ENCODE results near the gene IGSF9. TPM values are rescaled to one million over a fixed set of nuclear protein-coding genes. Genes with fewer than 3 reads are reported as not detected.

The IGSF9 gene
- total and polyA plus RNA-seq, 2 experiments from 2014 or later: 10.3 to 27.6 TPM

DNA sequence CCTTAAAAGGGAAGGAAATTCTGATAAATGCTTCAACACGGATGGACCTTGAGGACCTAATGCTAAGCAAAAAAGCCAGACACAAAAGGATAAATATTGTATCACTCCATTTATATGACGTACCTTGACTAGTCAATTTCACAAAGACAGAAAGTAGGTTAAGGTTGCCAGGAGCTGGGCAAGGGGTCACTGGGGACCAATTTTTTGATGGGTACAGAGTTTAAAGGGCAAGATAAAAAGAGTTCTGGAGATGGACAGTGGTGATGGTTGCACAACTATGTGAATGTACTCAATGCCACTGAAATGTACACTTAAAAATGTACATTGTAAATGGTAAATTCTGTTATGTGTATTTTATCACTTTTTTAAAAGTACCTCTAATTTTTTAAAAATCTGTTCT, 40.7 kb upstream of the IGSF9 start:
- H4K20me1 ChIP-seq (replicated peaks; ENCODE audit: insufficient read depth): no peaks in the 10 kb centered on the region
- no peak overlapping the region for H3K4me3 Mint-ChIP-seq
- no peak for TF ChIP-seq STAT1 (IDR thresholded peaks at IDR 0.05; ENCODE audit: unreplicated experiment)
- TF ChIP-seq CREB1 (CRISPR knock-in tag; IDR thresholded peaks at IDR 0.05; ENCODE audit: low read depth): no peak
- TF ChIP-seq, protein P1, sequence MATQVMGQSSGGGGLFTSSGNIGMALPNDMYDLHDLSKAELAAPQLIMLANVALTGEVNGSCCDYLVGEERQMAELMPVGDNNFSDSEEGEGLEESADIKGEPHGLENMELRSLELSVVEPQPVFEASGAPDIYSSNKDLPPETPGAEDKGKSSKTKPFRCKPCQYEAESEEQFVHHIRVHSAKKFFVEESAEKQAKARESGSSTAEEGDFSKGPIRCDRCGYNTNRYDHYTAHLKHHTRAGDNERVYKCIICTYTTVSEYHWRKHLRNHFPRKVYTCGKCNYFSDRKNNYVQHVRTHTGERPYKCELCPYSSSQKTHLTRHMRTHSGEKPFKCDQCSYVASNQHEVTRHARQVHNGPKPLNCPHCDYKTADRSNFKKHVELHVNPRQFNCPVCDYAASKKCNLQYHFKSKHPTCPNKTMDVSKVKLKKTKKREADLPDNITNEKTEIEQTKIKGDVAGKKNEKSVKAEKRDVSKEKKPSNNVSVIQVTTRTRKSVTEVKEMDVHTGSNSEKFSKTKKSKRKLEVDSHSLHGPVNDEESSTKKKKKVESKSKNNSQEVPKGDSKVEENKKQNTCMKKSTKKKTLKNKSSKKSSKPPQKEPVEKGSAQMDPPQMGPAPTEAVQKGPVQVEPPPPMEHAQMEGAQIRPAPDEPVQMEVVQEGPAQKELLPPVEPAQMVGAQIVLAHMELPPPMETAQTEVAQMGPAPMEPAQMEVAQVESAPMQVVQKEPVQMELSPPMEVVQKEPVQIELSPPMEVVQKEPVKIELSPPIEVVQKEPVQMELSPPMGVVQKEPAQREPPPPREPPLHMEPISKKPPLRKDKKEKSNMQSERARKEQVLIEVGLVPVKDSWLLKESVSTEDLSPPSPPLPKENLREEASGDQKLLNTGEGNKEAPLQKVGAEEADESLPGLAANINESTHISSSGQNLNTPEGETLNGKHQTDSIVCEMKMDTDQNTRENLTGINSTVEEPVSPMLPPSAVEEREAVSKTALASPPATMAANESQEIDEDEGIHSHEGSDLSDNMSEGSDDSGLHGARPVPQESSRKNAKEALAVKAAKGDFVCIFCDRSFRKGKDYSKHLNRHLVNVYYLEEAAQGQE (IDR thresholded peaks at IDR 0.05; ENCODE audit: unreplicated experiment): no peak
- TF ChIP-seq, protein P2, sequence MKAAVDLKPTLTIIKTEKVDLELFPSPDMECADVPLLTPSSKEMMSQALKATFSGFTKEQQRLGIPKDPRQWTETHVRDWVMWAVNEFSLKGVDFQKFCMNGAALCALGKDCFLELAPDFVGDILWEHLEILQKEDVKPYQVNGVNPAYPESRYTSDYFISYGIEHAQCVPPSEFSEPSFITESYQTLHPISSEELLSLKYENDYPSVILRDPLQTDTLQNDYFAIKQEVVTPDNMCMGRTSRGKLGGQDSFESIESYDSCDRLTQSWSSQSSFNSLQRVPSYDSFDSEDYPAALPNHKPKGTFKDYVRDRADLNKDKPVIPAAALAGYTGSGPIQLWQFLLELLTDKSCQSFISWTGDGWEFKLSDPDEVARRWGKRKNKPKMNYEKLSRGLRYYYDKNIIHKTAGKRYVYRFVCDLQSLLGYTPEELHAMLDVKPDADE (IDR thresholded peaks at IDR 0.05): no peak
- no peak for TF ChIP-seq EZH2phosphoT487 (IDR thresholded peaks at IDR 0.05; ENCODE audit: unreplicated experiment)
- TF ChIP-seq JUNB (IDR thresholded peaks at IDR 0.05; ENCODE audit: unreplicated experiment): no peak
- TF ChIP-seq ZNF331 (CRISPR knock-in tag; IDR thresholded peaks at IDR 0.05; ENCODE audit: low read depth): no peak
- no peak for TF ChIP-seq NANOG (IDR thresholded peaks at IDR 0.05; ENCODE audit: borderline replicate concordance)
- no peak for TF ChIP-seq POLR2AphosphoS5 (IDR thresholded peaks at IDR 0.05; ENCODE audit: low read depth)
- TF ChIP-seq, protein P3, sequence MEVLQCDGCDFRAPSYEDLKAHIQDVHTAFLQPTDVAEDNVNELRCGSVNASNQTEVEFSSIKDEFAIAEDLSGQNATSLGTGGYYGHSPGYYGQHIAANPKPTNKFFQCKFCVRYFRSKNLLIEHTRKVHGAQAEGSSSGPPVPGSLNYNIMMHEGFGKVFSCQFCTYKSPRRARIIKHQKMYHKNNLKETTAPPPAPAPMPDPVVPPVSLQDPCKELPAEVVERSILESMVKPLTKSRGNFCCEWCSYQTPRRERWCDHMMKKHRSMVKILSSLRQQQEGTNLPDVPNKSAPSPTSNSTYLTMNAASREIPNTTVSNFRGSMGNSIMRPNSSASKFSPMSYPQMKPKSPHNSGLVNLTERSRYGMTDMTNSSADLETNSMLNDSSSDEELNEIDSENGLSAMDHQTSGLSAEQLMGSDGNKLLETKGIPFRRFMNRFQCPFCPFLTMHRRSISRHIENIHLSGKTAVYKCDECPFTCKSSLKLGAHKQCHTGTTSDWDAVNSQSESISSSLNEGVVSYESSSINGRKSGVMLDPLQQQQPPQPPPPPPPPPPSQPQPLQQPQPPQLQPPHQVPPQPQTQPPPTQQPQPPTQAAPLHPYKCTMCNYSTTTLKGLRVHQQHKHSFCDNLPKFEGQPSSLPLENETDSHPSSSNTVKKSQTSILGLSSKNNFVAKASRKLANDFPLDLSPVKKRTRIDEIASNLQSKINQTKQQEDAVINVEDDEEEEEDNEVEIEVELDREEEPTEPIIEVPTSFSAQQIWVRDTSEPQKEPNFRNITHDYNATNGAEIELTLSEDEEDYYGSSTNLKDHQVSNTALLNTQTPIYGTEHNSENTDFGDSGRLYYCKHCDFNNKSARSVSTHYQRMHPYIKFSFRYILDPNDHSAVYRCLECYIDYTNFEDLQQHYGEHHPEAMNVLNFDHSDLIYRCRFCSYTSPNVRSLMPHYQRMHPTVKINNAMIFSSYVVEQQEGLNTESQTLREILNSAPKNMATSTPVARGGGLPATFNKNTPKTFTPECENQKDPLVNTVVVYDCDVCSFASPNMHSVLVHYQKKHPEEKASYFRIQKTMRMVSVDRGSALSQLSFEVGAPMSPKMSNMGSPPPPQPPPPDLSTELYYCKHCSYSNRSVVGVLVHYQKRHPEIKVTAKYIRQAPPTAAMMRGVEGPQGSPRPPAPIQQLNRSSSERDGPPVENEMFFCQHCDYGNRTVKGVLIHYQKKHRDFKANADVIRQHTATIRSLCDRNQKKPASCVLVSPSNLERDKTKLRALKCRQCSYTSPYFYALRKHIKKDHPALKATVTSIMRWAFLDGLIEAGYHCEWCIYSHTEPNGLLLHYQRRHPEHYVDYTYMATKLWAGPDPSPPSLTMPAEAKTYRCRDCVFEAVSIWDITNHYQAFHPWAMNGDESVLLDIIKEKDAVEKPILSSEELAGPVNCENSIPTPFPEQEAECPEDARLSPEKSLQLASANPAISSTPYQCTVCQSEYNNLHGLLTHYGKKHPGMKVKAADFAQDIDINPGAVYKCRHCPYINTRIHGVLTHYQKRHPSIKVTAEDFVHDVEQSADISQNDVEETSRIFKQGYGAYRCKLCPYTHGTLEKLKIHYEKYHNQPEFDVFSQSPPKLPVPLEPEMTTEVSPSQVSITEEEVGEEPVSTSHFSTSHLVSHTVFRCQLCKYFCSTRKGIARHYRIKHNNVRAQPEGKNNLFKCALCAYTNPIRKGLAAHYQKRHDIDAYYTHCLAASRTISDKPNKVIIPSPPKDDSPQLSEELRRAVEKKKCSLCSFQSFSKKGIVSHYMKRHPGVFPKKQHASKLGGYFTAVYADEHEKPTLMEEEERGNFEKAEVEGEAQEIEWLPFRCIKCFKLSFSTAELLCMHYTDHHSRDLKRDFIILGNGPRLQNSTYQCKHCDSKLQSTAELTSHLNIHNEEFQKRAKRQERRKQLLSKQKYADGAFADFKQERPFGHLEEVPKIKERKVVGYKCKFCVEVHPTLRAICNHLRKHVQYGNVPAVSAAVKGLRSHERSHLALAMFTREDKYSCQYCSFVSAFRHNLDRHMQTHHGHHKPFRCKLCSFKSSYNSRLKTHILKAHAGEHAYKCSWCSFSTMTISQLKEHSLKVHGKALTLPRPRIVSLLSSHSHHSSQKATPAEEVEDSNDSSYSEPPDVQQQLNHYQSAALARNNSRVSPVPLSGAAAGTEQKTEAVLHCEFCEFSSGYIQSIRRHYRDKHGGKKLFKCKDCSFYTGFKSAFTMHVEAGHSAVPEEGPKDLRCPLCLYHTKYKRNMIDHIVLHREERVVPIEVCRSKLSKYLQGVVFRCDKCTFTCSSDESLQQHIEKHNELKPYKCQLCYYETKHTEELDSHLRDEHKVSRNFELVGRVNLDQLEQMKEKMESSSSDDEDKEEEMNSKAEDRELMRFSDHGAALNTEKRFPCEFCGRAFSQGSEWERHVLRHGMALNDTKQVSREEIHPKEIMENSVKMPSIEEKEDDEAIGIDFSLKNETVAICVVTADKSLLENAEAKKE (CRISPR knock-in tag; IDR thresholded peaks at IDR 0.05): no peak
- no peak for TF ChIP-seq ZNF114 (CRISPR knock-in tag; IDR thresholded peaks at IDR 0.05)
- TF ChIP-seq EZH2 (IDR thresholded peaks at IDR 0.05; ENCODE audit: low read depth, unreplicated experiment): no peak
- TF ChIP-seq, protein P4, sequence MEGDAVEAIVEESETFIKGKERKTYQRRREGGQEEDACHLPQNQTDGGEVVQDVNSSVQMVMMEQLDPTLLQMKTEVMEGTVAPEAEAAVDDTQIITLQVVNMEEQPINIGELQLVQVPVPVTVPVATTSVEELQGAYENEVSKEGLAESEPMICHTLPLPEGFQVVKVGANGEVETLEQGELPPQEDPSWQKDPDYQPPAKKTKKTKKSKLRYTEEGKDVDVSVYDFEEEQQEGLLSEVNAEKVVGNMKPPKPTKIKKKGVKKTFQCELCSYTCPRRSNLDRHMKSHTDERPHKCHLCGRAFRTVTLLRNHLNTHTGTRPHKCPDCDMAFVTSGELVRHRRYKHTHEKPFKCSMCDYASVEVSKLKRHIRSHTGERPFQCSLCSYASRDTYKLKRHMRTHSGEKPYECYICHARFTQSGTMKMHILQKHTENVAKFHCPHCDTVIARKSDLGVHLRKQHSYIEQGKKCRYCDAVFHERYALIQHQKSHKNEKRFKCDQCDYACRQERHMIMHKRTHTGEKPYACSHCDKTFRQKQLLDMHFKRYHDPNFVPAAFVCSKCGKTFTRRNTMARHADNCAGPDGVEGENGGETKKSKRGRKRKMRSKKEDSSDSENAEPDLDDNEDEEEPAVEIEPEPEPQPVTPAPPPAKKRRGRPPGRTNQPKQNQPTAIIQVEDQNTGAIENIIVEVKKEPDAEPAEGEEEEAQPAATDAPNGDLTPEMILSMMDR (conservative IDR thresholded peaks at IDR 0.05; ENCODE audit: low read depth in 2 of 2): no peak
- no peaks in the 10 kb centered on the region for H3K27me3 Mint-ChIP-seq (ENCODE audit: insufficient read depth, low read depth, poor library complexity)
- no peaks in the 10 kb centered on the region for H3K79me2 ChIP-seq (replicated peaks; ENCODE audit: insufficient read depth)
- no peak overlapping the region for H3K27ac ChIP-seq (ENCODE audit: low read depth)
- H2AFZ ChIP-seq: no peak overlapping the region
- no peaks in the 10 kb centered on the region for H3F3A ChIP-seq (replicated peaks; ENCODE audit: low read depth)
- H3K36me3 ChIP-seq (ENCODE audit: insufficient read depth): no peaks in the 10 kb centered on the region
- H3K4me2 ChIP-seq: no peak overlapping the region
- no peak overlapping the region for H3K4me3 ChIP-seq
- DNase-seq (ENCODE audit: low spot score) (no peak), ATAC-seq (no peak)
- H3K27me3 ChIP-seq (ENCODE audit: insufficient read depth): no peaks in the 10 kb centered on the region
- H3K4me1 Mint-ChIP-seq: peaks cover 13% of the 10 kb centered on the region
- no peaks in the 10 kb centered on the region for H3K9me2 ChIP-seq (ENCODE audit: insufficient read depth)
- H3K4me1 ChIP-seq (ENCODE audit: insufficient read depth): peaks cover 8% of the 10 kb centered on the region; the same call in 1 of the 2 replicates
- H3K9me3 Mint-ChIP-seq: no peaks in the 10 kb centered on the region
- no peaks in the 10 kb centered on the region for H3K36me3 Mint-ChIP-seq (ENCODE audit: low read depth)
- no peak overlapping the region for H3K27ac Mint-ChIP-seq
